HL-60/S4 treated with retinoic acid at 250 ng/mL for 4 days and 3 days (cell line): ENCODE data around the gene TSPAN5.

Experiments
- in situ Hi-C: fragments of 300-500 bp; cut with MboI; formaldehyde crosslinking; loops from 2 replicates; pipeline ENCODE4 v1.7.0; 2022; ENCODE audit warnings: low sequenced_read_pairs

TSPAN5 gene

DNA sequence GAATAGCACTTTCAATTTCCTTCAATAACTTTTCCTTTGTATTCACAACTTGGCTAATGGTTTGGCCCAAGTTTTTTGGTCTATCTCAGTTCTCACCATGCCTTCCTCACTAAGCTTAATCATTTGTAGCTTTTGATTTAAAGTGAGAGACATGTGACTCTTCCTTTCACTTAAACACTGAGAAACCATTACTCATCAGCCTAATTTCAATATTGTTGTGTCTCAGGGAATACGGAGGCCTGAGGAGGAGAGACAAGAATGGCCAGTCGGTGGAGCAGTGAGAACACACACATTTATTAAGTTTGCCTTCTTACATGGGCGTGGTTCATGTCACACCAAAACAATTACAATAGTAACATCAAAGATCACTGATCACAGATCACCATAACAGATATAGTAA, 56.7 kb downstream of the TSPAN5 start:
- in situ Hi-C loops, result no loop called here

DNA sequence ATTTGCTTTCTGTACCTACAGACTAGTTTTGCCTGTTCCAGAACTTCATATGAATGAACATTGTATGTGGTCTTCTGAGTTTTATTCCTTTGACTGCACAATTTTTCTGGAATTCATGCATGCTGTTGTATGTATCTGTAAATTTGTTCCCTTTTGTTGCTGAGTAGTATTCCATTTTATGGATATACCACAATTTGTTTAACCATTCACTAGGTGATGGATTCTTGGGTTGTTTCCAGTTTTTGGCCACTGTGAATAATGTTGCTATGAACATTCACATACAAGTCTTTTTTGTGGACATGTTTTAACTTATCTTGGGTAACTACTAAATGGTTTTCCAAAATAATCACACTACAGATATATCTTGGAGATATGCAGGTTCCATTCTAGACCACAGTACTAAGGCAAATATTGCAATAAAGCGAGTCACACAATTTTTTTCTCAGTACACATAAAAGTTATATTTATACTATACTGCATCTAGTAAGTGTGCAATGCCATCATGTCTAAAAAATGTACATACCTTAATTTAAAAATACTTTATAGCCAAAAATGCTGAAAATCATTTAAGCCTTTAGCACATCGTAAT, 58.7 kb downstream of the TSPAN5 start:
- in situ Hi-C loops, result no loop called here

DNA sequence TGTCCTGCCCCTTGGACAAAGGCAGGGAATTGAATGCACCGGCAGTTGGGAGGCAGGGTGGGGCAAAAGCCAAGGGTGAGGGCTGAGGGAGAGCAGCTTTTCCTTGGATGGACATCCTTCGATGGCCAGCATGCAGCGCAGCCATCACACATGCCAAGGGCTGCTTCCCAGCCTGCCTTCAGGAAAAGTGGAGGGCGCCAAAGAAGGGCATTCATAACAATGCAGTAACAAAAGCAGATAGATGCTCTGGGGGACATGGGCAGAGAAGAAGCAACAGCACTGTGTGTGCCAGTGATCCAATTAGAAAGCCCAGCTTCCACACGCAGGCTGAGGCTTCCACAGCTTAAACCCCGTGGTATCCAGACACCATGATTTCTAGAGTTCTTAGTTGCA, 71.5 kb downstream of the TSPAN5 start:
- in situ Hi-C loops, result no loop called here

DNA sequence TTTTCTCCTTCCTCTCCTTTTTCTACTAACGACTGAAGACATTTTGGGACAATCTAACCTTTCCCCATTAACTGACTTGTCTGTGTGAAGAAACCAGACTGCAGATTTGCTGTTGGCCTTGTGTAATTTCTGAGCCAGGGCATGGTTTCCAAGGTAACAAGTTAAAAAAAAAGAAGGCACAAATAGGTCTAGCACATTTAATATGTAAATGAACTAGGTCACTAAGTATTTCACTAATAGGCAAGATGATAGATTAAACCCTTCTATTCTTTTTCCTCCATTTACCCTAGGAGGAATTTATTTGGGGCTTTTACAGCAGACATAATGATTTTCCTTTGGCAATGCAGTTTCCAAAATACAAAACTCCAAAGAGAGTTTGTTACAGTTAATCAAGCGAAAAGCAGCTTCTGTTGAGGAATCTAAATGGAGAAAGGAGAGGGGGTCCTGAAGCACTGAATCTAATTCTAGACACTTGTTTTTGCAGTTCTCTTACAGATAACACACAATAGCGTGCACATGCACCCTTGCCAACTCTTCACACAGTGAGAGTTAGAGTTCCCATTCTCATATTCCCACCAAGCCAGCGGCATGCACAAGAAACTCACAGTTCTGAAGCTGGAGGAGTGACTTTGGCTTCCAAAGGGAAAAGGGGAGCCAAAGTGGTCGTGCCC, 72.0 kb downstream of the TSPAN5 start:
- in situ Hi-C loops, result no loop called here

DNA sequence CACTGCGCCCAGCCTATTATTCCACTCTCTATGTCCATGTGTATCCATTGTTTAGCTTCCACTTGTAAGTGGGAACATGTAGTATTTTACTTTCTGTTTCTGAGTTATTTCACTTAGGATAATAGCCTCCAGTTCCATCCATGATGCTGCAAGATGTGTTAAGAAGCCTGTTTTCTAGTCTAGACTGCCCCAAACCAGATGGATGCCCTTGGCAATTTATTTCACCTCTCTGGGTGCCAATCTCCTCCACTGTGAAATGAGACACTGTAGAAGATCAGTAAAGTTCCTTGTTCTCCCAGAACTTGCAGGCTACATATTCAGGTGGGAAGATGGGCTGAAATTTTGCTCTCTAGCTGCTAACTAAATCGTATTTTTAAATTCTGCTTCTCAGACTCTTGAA, 72.8 kb downstream of the TSPAN5 start:
- in situ Hi-C loops, result no loop called here

DNA sequence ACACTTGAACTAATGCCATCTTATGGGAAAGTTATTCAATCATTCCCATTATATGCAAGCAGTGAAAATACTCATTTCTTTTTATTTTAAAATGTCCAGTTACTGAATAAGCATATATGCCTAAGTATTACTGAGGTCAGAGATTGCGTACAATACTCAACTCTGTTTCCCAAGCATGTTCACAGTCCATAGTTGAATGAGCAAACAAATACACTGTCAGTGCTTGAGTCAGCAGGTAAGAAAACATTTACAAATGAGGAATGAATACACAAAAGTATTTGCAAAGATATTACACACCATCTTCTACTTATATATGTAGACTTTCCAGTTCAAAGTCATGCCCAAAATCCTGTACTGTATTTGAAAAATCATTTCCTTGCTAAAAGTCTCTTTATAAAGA, 74.1 kb downstream of the TSPAN5 start:
- in situ Hi-C loops, result no loop called here

GRCh38 chr4:98583265-98583664, 75.1 kb downstream of the TSPAN5 start:
- in situ Hi-C loops, result no loop called here

GRCh38 chr4:98581126-98581525, 77.3 kb downstream of the TSPAN5 start:
- in situ Hi-C loops, result no loop called here

- in situ Hi-C loops, result no loop called here
Observed at GRCh38 chr4:98577956-98578355, 80.5 kb downstream of the TSPAN5 start.

DNA sequence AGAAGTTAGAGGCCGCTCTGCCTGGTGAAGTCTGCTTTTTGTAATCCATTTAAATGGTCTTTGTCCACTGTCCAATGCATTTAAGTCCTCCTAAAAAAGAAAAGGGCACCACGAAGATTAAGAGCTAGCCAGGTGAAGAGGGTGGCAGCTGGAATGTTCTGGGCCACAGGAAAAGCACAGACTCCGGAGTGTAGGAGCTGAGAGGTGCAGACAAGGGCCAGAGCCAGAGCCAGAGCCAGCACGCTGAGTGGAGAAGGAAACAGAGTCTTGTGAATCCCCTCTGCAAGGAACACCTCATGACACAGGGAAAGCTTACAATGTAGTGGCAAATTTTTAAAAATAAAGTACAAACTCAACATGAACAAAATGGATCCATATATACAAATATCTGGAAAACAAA, 83.6 kb downstream of the TSPAN5 start:
- in situ Hi-C loops, result no loop called here

- in situ Hi-C loops, result no loop called here
Observed at GRCh38 chr4:98573791-98574190, 84.6 kb downstream of the TSPAN5 start.

- in situ Hi-C loops, result no loop called here
Observed at GRCh38 chr4:98572697-98573096, 85.7 kb downstream of the TSPAN5 start.

DNA sequence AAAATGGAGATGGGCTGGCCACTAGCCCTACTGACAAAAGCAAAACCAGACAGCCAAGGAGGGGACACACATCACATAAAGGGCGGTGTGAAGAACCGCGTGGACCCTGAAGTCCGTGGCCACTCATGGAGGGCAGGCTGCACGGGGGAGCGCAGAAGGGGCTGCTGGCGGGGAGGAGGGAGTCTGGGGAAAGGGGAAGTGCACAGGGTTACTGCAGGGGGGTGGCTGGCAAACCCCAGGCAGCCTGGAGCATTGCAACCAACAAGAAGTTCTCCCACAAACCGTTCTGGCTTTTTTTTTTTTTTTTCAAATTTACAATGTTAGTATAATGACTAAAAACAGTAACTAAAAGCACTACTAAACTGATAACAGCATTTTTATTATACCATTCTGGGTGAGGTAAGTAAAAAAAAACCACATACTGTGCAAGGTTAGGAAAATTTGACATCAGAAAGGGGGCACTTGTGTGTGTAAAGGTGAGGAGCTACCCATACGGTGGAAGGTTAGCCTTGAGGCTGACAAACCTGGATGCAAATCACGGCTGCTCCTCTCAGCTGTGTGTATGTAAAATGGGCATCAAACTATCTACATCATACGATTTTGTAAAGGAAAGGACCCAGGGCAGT, 87.1 kb downstream of the TSPAN5 start:
- in situ Hi-C loops, result no loop called here

DNA sequence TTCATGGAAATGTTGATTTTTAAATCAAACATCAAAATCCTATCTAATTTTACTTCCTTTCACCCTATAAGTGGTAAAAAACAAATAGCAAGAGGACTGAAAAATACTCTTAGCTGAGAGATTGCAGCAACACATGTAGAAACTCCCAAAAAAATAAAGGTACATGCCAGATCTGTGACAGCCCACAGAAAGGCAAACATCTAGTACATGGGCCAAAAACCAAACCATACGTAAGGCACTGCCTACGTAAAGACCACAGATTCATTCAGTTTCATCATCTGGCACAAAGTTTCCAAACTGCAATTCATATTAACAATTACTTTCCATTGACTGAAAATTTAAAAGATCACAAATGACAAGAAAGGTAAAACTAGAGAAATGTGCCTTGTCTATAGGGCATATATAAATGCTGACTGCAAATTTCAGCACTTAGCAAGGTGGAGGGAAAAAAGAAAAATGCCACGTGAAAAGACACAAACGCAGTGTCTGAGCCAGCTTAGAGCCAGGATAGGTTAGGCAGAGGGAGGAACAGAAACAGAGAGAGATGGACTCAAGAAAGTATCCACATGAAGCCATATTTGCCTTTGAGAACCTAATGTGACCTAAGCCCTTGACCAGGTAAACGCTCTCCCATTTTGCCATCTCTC, 88.1 kb downstream of the TSPAN5 start:
- in situ Hi-C loops, result no loop called here

GRCh38 chr4:98568941-98569663, 89.3 kb downstream of the TSPAN5 start:
- in situ Hi-C loops, result no loop called here

DNA sequence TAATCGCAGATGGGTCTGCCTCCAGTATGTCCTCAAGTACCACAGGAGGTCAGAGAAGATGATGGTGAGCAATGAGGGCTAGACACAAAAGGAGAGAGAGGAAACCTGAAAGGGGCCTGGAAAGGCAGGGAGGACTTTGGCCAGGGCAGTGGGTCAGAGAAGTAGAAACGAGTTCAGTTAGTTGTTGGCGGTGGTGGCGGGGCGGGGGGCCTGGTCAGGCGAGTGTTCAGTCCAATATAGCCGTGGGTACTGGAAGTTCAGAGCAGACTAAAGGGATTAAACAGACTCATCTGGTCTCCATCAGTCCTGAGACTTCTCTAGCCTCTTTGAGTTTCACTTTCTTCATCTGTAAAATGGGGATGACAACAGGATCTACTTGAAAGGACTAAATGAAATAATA, 90.8 kb downstream of the TSPAN5 start:
- in situ Hi-C loops, result no loop called here

GRCh38 chr4:98566361-98567008, 91.9 kb downstream of the TSPAN5 start:
- in situ Hi-C loops, result no loop called here

DNA sequence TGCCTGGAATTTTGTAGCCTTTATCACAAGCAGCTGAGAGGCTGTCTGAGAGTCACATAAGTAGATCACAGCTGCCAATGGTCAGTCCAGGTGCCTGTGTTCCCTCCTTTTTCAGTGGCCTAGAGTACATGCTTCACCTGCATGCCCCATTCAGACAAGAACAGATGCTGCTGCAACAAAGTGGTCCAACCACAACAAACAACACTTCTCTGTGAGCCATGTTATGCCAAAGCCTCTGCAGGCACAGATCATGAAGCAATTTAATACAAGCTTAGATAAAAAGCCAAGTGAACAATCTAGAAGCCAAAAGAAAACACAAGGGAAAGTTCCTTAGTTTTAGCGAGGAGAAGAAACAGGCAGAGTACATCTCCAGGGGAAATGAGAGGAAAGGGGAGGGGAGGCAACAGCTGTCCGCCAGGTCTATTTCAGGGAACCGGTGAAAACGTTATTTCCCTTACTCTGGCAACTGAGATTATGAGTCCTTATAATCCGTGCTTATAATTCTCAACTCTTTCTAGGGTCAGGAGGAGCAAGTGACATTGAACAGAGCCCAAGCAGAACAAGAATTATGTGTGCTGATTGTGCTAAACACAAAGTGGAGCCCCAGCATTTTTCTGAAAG, 92.6 kb downstream of the TSPAN5 start:
- in situ Hi-C loops, result no loop called here

DNA sequence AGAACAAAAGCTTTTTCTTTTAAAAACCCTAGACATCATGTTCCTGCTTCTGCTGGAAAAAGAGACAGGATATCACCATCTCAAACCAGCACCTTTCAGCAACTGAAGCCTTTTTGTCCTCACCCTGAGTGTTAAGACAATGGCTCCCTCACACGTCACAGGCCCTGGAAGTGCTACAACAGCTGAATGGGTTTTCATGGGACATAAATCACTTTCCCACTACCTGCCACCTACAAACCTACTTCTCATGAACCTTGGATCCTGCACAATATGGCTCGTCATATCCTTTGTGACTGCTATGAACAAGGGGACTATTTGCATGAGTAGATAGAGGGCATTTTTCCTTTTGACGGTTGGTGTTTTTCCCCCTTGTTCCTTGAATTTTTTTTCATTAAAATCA, 93.6 kb downstream of the TSPAN5 start:
- in situ Hi-C loops, result no loop called here

DNA sequence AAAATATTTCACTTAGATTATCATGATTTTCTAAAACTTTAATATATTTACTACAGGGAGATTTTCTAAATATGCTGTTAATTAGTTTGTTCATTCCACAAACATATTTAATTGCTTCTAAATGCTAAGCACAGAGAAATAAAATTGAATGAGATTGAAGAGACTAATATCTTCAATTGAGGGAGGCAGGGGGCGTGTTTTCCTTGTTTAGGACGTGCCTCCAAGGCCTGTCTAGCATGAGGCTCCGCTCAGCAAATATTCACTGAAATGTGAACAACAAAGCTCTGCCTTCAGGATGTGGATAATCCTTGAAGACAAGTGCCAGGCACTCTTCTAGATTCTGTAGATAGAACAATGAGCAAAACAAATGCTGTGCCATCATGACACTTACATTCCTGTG, 98.1 kb downstream of the TSPAN5 start:
- in situ Hi-C loops, result no loop called here
